Body of pancreas (tissue), 4 donors: ENCODE measurements around the gene AGMAT.

ENCODE experiments used
- CTCF ChIP-seq, 7 experiments: fragments of 450-650 bp in 4 of 7; fragments of 200-600 bp in 3 of 7; sonication (generic) in 3 of 7; IDR thresholded peaks; one replicate each; pipeline ENCODE4 v1.5.1; 2016 to 2019; ENCODE audit warnings: antibody characterized with exemption in 7 of 7
- POLR2A ChIP-seq, 3 donors: fragments of 450-650 bp; IDR thresholded peaks; one replicate each; pipeline ENCODE4 v1.6.1; 2016; ENCODE audit warnings: antibody characterized with exemption in 3 of 3, mild to moderate bottlenecking in 2 of 3

GRCh38 chr1:15575549-15576150 is 9.2 kb downstream of the AGMAT start:
- no peak for TF ChIP-seq POLR2A (IDR thresholded peaks at IDR 0.05)
- TF ChIP-seq CTCF (IDR thresholded peaks at IDR 0.05) = no peak
